ENCODE measurements around the gene PLCD4.

PLCD4 gene

DNA sequence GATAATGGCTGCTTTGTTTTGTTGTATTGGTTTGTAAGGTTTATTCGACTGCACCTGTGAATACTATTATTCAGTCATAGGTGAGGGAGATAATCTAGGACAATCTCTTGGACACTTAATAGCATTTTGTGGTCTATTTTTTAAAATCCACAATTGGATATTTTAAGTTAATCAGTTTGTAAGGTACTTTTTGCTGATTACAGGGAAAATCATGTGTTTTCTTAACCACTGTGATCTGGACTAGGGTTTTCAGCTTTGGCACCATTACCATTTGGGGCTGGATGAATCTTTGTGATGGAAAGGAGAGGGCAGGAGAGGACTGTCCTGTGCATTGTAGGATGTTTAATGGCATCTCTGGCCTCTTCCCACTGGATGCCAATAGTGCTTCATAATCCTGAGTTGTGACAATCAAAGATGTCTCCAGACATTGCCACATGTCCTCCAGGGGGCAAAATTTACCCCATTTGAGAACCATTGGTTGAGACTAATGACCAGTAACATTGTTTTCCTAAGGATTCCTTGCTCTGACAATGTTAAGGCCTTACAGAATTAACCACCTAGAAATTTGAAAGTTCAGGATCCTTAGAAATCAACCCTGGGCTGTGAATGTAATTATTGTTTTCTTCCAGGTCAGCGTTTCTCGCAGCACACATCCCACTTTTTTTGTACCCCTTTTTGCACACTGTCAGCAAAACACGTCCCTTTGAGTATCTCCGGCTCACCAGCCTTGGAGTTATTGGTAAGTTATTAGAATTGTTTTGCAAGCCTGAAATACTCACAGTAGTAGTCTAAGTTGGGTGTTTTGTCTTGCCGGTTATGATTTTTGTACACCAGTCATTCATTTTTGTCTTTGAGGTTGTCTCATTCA lies 23.5 kb upstream of the PLCD4 start:
- H3K27ac Mint-ChIP-seq = peak overlapping the region; percentile 17
- no peak overlapping the region for H3K4me3 Mint-ChIP-seq
- peaks cover 8% of the 10 kb centered on the region for H3K36me3 Mint-ChIP-seq
- H3K27me3 Mint-ChIP-seq = no peaks in the 10 kb centered on the region
- peaks cover 21% of the 10 kb centered on the region for H3K4me1 Mint-ChIP-seq (ENCODE audit: low read depth)
- no peaks in the 10 kb centered on the region for H3K9me3 Mint-ChIP-seq (ENCODE audit: low read depth)

DNA sequence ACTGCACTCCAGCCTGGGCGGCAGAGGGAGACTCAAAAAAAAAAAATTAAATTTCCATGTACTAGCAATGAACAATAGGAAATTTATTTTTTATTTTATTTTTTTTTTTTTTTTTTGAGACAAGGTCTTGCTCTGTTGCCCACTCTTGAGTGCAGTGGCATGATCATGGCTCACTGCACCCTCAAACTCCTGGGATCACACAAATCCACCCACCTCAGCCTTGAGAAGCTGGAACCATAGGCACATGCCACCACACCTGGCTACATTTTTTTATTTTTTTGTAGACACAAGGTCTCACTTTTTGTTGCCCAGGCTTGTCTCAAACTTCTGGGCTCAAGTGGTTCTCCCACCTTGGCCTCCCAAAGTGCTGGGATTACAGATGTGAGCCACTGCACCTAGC lies 22.2 kb upstream of the PLCD4 start:
- Mint-ChIP-seq H3K4me3 (no peak overlapping the region), H3K27ac (no peak overlapping the region), H3K36me3 (peaks cover 12% of the 10 kb centered on the region), H3K9me3 (ENCODE audit: low read depth) (no peaks in the 10 kb centered on the region), H3K4me1 (ENCODE audit: low read depth) (peaks cover 16% of the 10 kb centered on the region), H3K27me3 (no peaks in the 10 kb centered on the region)

DNA sequence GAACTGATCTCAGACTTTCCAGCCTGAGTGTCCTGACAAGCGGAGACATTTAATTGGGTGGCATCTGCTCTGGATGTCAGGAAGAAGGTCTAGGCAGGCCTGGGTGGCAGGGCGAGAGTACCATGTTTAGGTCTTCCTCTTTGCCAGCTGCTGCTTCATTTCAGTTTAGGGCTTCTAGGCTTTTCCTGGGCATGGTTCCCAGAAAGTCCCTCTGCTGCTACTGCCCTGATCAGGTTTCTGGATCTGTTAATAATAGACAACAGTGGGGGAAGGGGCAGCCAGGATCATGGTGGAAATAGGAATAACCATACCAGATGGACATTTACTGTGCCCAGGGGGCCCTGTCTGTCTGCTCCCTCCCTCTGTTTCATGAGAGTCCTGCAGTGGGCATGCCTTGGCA lies 2.3 kb upstream of the PLCD4 start:
- no peaks in the 10 kb centered on the region for H3K9me3 Mint-ChIP-seq (ENCODE audit: low read depth)
- H3K36me3 Mint-ChIP-seq = no peaks in the 10 kb centered on the region
- peaks cover 13% of the 10 kb centered on the region for H3K27me3 Mint-ChIP-seq
- H3K27ac Mint-ChIP-seq = no peak overlapping the region
- no peak overlapping the region for H3K4me3 Mint-ChIP-seq
- no peaks in the 10 kb centered on the region for H3K4me1 Mint-ChIP-seq (ENCODE audit: low read depth)

DNA sequence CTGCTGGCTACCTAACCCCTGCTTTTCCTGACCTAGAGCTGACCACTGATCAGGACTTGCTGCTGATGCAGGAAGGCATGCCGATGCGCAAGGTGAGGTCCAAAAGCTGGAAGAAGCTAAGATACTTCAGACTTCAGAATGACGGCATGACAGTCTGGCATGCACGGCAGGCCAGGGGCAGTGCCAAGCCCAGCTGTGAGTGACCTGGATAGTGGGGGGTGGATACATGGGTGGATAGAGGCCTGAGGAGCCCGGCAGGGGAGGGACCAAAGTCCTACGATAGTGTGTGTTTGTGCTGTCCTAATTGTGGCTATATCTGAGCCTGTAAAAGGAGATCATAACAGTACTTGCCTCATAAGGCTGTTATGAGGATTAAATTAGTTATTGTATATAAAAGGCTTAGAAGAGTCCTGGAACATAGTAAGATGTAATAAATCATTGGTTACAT lies 8.2 kb downstream of the PLCD4 start:
- no peaks in the 10 kb centered on the region for H3K27me3 Mint-ChIP-seq
- no peaks in the 10 kb centered on the region for H3K36me3 Mint-ChIP-seq
- no peak overlapping the region for H3K27ac Mint-ChIP-seq
- no peak overlapping the region for H3K4me3 Mint-ChIP-seq
- H3K4me1 Mint-ChIP-seq (ENCODE audit: low read depth) = no peaks in the 10 kb centered on the region
- no peaks in the 10 kb centered on the region for H3K9me3 Mint-ChIP-seq (ENCODE audit: low read depth)

GRCh38 chr2:218618102-218618860 lies 10.6 kb downstream of the PLCD4 start:
- Mint-ChIP-seq H3K27me3 (no peaks in the 10 kb centered on the region), H3K4me3 (no peak overlapping the region), H3K4me1 (ENCODE audit: low read depth) (no peaks in the 10 kb centered on the region), H3K27ac (no peak overlapping the region), H3K9me3 (ENCODE audit: low read depth) (no peaks in the 10 kb centered on the region), H3K36me3 (no peaks in the 10 kb centered on the region)

DNA sequence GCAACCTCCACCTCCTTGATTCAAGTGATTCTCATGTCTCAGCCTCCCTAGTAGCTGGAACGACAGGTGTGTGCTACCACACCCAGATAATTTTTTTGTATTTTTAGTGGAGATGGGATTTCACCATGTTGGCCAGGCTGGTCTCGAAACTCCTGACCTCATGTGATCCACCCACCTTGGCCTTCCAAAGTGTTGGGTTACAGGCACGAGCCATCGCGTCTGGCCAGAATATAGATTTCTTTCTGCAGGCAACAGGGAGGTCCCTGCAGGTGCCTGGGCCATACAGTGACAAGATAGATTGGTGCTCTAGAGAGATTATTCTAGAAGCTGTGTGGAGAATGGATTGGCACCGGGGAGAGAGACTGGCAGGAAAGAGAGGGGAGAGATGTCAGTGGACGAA lies 13.3 kb downstream of the PLCD4 start:
- H3K4me3 Mint-ChIP-seq = no peak overlapping the region
- H3K9me3 Mint-ChIP-seq (ENCODE audit: low read depth) = no peaks in the 10 kb centered on the region
- H3K4me1 Mint-ChIP-seq (ENCODE audit: low read depth) = no peaks in the 10 kb centered on the region
- no peaks in the 10 kb centered on the region for H3K27me3 Mint-ChIP-seq
- H3K36me3 Mint-ChIP-seq = no peaks in the 10 kb centered on the region
- no peak overlapping the region for H3K27ac Mint-ChIP-seq

- Mint-ChIP-seq H3K4me1 (ENCODE audit: low read depth) (no peaks in the 10 kb centered on the region), H3K4me3 (no peak overlapping the region), H3K36me3 (no peaks in the 10 kb centered on the region), H3K27ac (no peak overlapping the region), H3K27me3 (no peaks in the 10 kb centered on the region), H3K9me3 (ENCODE audit: low read depth) (no peaks in the 10 kb centered on the region)
These were observed 15.1 kb downstream of the PLCD4 start for GRCh38 chr2:218622606-218623365.

- Mint-ChIP-seq H3K4me1 (ENCODE audit: low read depth) (no peaks in the 10 kb centered on the region), H3K9me3 (ENCODE audit: low read depth) (no peaks in the 10 kb centered on the region), H3K4me3 (no peak overlapping the region), H3K27ac (no peak overlapping the region), H3K36me3 (no peaks in the 10 kb centered on the region), H3K27me3 (no peaks in the 10 kb centered on the region)
These were observed 15.6 kb downstream of the PLCD4 start for GRCh38 chr2:218623366-218623705.

- H3K4me3 Mint-ChIP-seq = no peak overlapping the region
- H3K27ac Mint-ChIP-seq = no peak overlapping the region
- no peaks in the 10 kb centered on the region for H3K27me3 Mint-ChIP-seq
- H3K9me3 Mint-ChIP-seq (ENCODE audit: low read depth) = no peaks in the 10 kb centered on the region
- H3K36me3 Mint-ChIP-seq = no peaks in the 10 kb centered on the region
- H3K4me1 Mint-ChIP-seq (ENCODE audit: low read depth) = no peaks in the 10 kb centered on the region
These were observed 18.7 kb downstream of the PLCD4 start for GRCh38 chr2:218626369-218626768.

DNA sequence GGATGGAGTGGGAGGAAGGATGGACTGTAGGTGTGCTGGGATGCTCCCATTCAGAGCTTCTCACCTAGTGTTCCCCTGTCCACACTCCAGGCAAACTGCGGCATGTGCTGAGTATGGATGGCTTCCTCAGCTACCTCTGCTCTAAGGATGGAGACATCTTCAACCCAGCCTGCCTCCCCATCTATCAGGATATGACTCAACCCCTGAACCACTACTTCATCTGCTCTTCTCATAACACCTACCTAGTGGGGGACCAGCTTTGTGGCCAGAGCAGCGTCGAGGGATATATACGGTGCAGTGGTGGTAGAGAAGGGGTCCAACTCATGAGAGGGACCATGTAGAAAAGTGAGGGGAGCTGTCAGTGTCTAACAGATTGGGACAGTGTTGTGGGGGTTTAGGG lies 20.2 kb downstream of the PLCD4 start:
- no peaks in the 10 kb centered on the region for H3K9me3 Mint-ChIP-seq (ENCODE audit: low read depth)
- H3K27ac Mint-ChIP-seq = no peak overlapping the region
- no peaks in the 10 kb centered on the region for H3K27me3 Mint-ChIP-seq
- H3K4me3 Mint-ChIP-seq = no peak overlapping the region
- H3K36me3 Mint-ChIP-seq = no peaks in the 10 kb centered on the region
- H3K4me1 Mint-ChIP-seq (ENCODE audit: low read depth) = no peaks in the 10 kb centered on the region

DNA sequence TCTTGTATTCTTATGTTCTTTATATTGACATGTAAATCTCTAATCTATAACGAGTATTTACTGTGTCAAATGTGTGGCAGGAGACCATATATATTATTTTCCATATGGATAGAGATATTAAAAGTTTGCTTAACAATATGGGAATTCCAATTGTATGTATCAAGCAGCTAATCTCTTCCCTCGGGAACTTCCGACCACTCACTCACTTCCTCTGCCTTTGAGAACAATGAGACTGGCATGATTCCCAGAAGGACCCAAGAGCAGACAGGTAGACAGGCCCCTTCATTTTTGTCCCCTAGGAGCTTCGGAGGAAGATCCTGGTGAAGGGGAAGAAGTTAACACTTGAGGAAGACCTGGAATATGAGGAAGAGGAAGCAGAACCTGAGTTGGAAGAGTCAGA lies 24.1 kb downstream of the PLCD4 start:
- no peak overlapping the region for H3K27ac Mint-ChIP-seq
- no peaks in the 10 kb centered on the region for H3K36me3 Mint-ChIP-seq
- no peaks in the 10 kb centered on the region for H3K27me3 Mint-ChIP-seq
- H3K9me3 Mint-ChIP-seq (ENCODE audit: low read depth) = no peaks in the 10 kb centered on the region
- H3K4me1 Mint-ChIP-seq (ENCODE audit: low read depth) = no peaks in the 10 kb centered on the region
- no peak overlapping the region for H3K4me3 Mint-ChIP-seq

- H3K36me3 Mint-ChIP-seq = peaks cover 2% of the 10 kb centered on the region
- H3K27me3 Mint-ChIP-seq = no peaks in the 10 kb centered on the region
- H3K4me3 Mint-ChIP-seq = no peak overlapping the region
- no peak overlapping the region for H3K27ac Mint-ChIP-seq
- no peaks in the 10 kb centered on the region for H3K9me3 Mint-ChIP-seq (ENCODE audit: low read depth)
- H3K4me1 Mint-ChIP-seq (ENCODE audit: low read depth) = no peaks in the 10 kb centered on the region
These were observed 28.0 kb downstream of the PLCD4 start for GRCh38 chr2:218635719-218636118.

GRCh38 chr2:218638372-218638771 lies 30.7 kb downstream of the PLCD4 start:
- H3K36me3 Mint-ChIP-seq = peaks cover 2% of the 10 kb centered on the region
- no peak overlapping the region for H3K27ac Mint-ChIP-seq
- H3K27me3 Mint-ChIP-seq = no peaks in the 10 kb centered on the region
- no peaks in the 10 kb centered on the region for H3K4me1 Mint-ChIP-seq (ENCODE audit: low read depth)
- H3K4me3 Mint-ChIP-seq = no peak overlapping the region
- no peaks in the 10 kb centered on the region for H3K9me3 Mint-ChIP-seq (ENCODE audit: low read depth)

DNA sequence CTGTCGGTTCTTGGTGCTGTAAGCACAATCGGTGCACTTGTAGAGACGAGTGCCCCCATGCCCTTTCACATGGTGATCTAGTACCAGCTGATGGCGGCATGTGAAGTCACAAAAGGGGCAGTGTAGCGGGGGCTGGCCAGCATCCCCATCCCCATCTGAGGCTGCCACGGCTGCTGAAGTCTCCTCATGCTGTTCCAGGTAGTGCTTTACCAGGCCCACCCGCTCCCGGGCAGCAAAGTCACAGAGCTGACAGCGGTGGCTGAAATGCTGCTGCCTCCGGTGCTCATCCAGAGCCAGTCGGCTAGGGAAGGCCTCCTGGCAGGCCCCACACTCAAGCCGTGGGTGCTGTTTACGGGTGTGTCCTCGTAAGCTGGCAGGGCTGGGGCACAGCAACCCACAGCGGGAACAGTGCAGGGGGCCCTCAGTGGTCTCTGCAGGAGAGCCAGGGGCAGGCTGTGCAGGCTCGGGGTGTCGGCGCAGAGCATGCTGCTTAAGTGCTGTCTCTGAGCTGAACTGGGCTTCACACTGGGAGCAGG lies 34.5 kb downstream of the PLCD4 start:
- no peaks in the 10 kb centered on the region for H3K9me3 Mint-ChIP-seq (ENCODE audit: low read depth)
- no peak overlapping the region for H3K4me3 Mint-ChIP-seq
- peaks cover 4% of the 10 kb centered on the region for H3K36me3 Mint-ChIP-seq
- H3K4me1 Mint-ChIP-seq (ENCODE audit: low read depth) = no peaks in the 10 kb centered on the region
- no peak overlapping the region for H3K27ac Mint-ChIP-seq
- no peaks in the 10 kb centered on the region for H3K27me3 Mint-ChIP-seq

- Mint-ChIP-seq H3K36me3 (peaks cover 2% of the 10 kb centered on the region), H3K9me3 (ENCODE audit: low read depth) (no peaks in the 10 kb centered on the region), H3K4me3 (no peak overlapping the region), H3K27ac (no peak overlapping the region), H3K4me1 (ENCODE audit: low read depth) (peaks cover 2% of the 10 kb centered on the region), H3K27me3 (no peaks in the 10 kb centered on the region)
These were observed 35.1 kb downstream of the PLCD4 start for GRCh38 chr2:218642786-218643185.

All from activated naive CD8-positive, alpha-beta T cell (primary cell).